Keratinocyte (primary cell): ENCODE results near the gene NDUFA13.

Experiments used
- CTCF ChIP-seq, 3 experiments: IDR thresholded peaks in 1 of 3; conservative IDR thresholded peaks in 1 of 3; optimal IDR thresholded peaks in 1 of 3; 2 replicates in 2 of 3; 3 replicates in 1 of 3; pipeline versions ENCODE3 to v1.5.1; 2011; ENCODE audit warnings: low read length in 3 of 3, mild to moderate bottlenecking in 3 of 3, moderate library complexity in 2 of 3, control low read depth in 1 of 3, inconsistent platforms in 1 of 3; ENCODE audit not compliant: insufficient read depth in 2 of 3; ENCODE audit errors: extremely low read depth in 1 of 3
- EZH2 ChIP-seq: IDR thresholded peaks from one replicate; pipeline ENCODE4 v1.6.1; 2012; ENCODE audit warnings: inconsistent platforms, mild to moderate bottlenecking, low read length, moderate library complexity

DNA sequence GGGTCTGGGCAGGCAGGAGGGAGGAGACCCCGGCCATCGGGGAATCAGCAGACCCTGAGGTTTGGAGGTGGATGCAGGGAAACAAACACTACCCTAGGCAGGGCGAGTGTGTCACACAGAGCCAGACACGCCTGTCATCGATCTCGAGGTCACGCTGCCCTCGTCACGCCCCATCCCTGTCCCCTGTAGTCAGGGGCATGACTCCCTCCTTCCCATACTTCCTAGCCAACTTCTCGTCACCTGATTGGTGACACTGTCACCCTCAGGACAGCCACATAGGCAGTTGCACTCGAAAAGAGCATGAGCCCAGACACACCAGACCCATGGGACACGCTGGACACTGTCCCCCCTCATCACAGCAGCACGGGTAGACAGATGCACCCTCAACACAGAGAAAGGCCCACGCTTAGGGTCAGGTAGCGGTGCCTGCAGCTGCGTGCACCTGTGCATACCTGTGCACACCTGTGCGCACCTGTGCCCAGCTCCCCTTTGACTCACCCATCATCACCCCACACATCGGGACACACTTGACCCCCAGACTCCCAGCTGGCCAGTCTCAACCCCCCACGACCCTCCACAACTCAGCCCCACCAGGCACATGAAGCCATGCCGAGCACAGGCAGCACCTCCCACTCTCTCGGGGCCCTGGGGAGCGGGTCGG, 33.9 kb downstream of the NDUFA13 start:
- TF ChIP-seq CTCF (optimal IDR thresholded peaks at IDR 0.05 in 1 of 3, IDR thresholded peaks at IDR 0.05 in 1 of 3, conservative IDR thresholded peaks at IDR 0.05 in 1 of 3; ENCODE audit: extremely low read depth in 1 of 3, insufficient read depth in 2 of 3, low read length in 3 of 3) (no peak), EZH2 (no peak)
